Sigmoid colon (tissue), 7 donors: Measurements from ENCODE around the gene SOS1. TPM values are rescaled to one million over a fixed set of nuclear protein-coding genes. Genes with fewer than 3 reads are reported as not detected.
"Not testable (repeated sequence)": the region's sequence is repeated elsewhere in the genome, so short reads cannot be mapped to it uniquely, and the experiment has no call there.

Experiments used
- DNase-seq: peaks from one replicate; pipeline ENCODE4 v3.0.0-alpha.2; 2019
- H3K27ac ChIP-seq, 4 donors: fragments of 200-600 bp; sonication (generic); one replicate each; pipeline ENCODE4 v1.5.1; 2016 to 2019; ENCODE audit warnings: mild to moderate bottlenecking in 1 of 4
- H3K27me3 ChIP-seq, 3 donors: fragments of 200-600 bp; sonication (generic); one replicate each; pipeline ENCODE4 v1.5.1; 2019; ENCODE audit warnings: mild to moderate bottlenecking in 1 of 3
- H3K36me3 ChIP-seq, 4 donors: fragments of 200-600 bp; sonication (generic); one replicate each; pipeline ENCODE4 v1.5.1; 2016 to 2019
- H3K4me1 ChIP-seq, 4 donors: fragments of 200-600 bp; sonication (generic); one replicate each; pipeline ENCODE4 v1.5.1; 2017 to 2019
- H3K4me3 ChIP-seq, 4 donors: fragments of 200-600 bp; sonication (generic); one replicate each; pipeline ENCODE4 v1.5.1; 2017 to 2019; ENCODE audit warnings: mild to moderate bottlenecking in 2 of 4, moderate library complexity in 1 of 4
- H3K9me3 ChIP-seq, 4 donors: fragments of 200-600 bp in 3 of 4; sonication (generic) in 3 of 4; one replicate each; pipeline versions ENCODE4 v1.5.1 to v1.6.1; 2013 to 2019
- EP300 ChIP-seq, 4 donors: sonication (generic); formaldehyde crosslinking; IDR thresholded peaks; one replicate each; pipeline ENCODE4 v1.6.1; 2017; ENCODE audit warnings: antibody characterized with exemption in 4 of 4
- POLR2A ChIP-seq, 2 donors: fragments of 450-650 bp; IDR thresholded peaks; one replicate each; pipeline ENCODE4 v1.6.1; 2016; ENCODE audit warnings: antibody characterized with exemption in 2 of 2, mild to moderate bottlenecking in 2 of 2, moderate library complexity in 2 of 2
- POLR2AphosphoS5 ChIP-seq, 4 donors: sonication (generic); formaldehyde crosslinking; IDR thresholded peaks; one replicate each; pipeline ENCODE4 v1.6.1; 2017; ENCODE audit warnings: antibody characterized with exemption in 4 of 4
- WGBS, 2 donors: extraction: QIAGEN DNeasy Blood & Tissue Kit; methylation state at CpG; one replicate each; pipeline ENCODE4 v1.1.7; 2013; 5-methylcytosine and 5-hydroxymethylcytosine counted together
- intact Hi-C: fragments of 100-400 bp; cut with DNase I; formaldehyde crosslinking; loops from one replicate; pipeline ENCODE4 v1.15.1; 2023
- polyA plus RNA-seq, 3 donors: library from polyadenylated mRNA; stranded (reverse); fragments of 200-250 nt; gene quantifications; one replicate each; pipeline ENCODE4 v1.2.3, GENCODE V29; 2013
- total RNA-seq, 4 donors: library from RNA; depleted of rRNA; stranded (reverse); fragments of >200 nt; gene quantifications; one replicate each; pipeline ENCODE4 v1.1.0, GENCODE V29; 2016
- TF ChIP-seq, protein P1 (sequence below), 4 experiments: fragments of 450-650 bp in 3 of 4; fragments of 200-600 bp in 1 of 4; IDR thresholded peaks; one replicate each; pipeline ENCODE4 v1.5.1; 2016 to 2019; ENCODE audit warnings: antibody characterized with exemption in 4 of 4, mild to moderate bottlenecking in 3 of 4, moderate library complexity in 2 of 4
- donor health status: healthy with polysubstance abuse.
- donor health status: Bipolar disorder and iron deficiency.
- donor health status: healthy.

Gene SOS1
- total and polyA plus RNA-seq, 7 donors = 5.4 to 72.0 (median 30.8) TPM

GRCh38 chr2:39145906-39146421 is 25.1 kb upstream of the SOS1 start:
- no peak for DNase-seq
- WGBS, 2 donors = 87 to 91% methylated on average over 3 of the region's 3 CpGs
- Histone ChIP-seq H3K27me3 (no peaks in the 10 kb centered on the region), H3K36me3 (no peaks in the 10 kb centered on the region), H3K4me1 (peaks cover 0 to 14% (median 5%) of the 10 kb centered on the region in 4 donors), H3K27ac (no peak overlapping the region), H3K9me3 (no peaks in the 10 kb centered on the region), H3K4me3 (no peak overlapping the region)
- TF ChIP-seq, protein P1, sequence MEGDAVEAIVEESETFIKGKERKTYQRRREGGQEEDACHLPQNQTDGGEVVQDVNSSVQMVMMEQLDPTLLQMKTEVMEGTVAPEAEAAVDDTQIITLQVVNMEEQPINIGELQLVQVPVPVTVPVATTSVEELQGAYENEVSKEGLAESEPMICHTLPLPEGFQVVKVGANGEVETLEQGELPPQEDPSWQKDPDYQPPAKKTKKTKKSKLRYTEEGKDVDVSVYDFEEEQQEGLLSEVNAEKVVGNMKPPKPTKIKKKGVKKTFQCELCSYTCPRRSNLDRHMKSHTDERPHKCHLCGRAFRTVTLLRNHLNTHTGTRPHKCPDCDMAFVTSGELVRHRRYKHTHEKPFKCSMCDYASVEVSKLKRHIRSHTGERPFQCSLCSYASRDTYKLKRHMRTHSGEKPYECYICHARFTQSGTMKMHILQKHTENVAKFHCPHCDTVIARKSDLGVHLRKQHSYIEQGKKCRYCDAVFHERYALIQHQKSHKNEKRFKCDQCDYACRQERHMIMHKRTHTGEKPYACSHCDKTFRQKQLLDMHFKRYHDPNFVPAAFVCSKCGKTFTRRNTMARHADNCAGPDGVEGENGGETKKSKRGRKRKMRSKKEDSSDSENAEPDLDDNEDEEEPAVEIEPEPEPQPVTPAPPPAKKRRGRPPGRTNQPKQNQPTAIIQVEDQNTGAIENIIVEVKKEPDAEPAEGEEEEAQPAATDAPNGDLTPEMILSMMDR (IDR thresholded peaks at IDR 0.05) = no peak
- TF ChIP-seq POLR2AphosphoS5 (IDR thresholded peaks at IDR 0.05) (no peak), POLR2A (IDR thresholded peaks at IDR 0.05) (no peak), EP300 (IDR thresholded peaks at IDR 0.05) (no peak)
- intact Hi-C loops = no loop called here

GRCh38 chr2:39144416-39144815 is 23.6 kb upstream of the SOS1 start:
- 99% methylated on average over 5 of the region's 5 CpGs for WGBS, 2 donors
- Histone ChIP-seq H3K36me3 (no peaks in the 10 kb centered on the region), H3K27ac (no peak overlapping the region), H3K9me3 (no peaks in the 10 kb centered on the region), H3K4me1 (peaks cover 0 to 16% (median 5%) of the 10 kb centered on the region in 4 donors), H3K27me3 (no peaks in the 10 kb centered on the region), H3K4me3 (no peak overlapping the region)
- intact Hi-C loops = no loop called here
- TF ChIP-seq POLR2A (IDR thresholded peaks at IDR 0.05) (no peak), EP300 (IDR thresholded peaks at IDR 0.05) (no peak), POLR2AphosphoS5 (IDR thresholded peaks at IDR 0.05) (no peak)
- TF ChIP-seq, protein P1 (IDR thresholded peaks at IDR 0.05) = no peak
- no peak for DNase-seq

GRCh38 chr2:39142904-39143605 is 22.2 kb upstream of the SOS1 start:
- H3K4me3 ChIP-seq = no peak overlapping the region
- TF ChIP-seq, protein P1 (IDR thresholded peaks at IDR 0.05) = no peak
- no peak for TF ChIP-seq EP300 (IDR thresholded peaks at IDR 0.05)
- no peak for TF ChIP-seq POLR2AphosphoS5 (IDR thresholded peaks at IDR 0.05)
- TF ChIP-seq POLR2A (IDR thresholded peaks at IDR 0.05) = no peak
- no peaks in the 10 kb centered on the region for H3K9me3 ChIP-seq
- no peaks in the 10 kb centered on the region for H3K27me3 ChIP-seq
- no peaks in the 10 kb centered on the region for H3K36me3 ChIP-seq
- WGBS, 2 donors = 67 to 93% methylated on average over 3 of the region's 3 CpGs
- DNase-seq = no peak
- no peak overlapping the region for H3K27ac ChIP-seq
- H3K4me1 ChIP-seq = peaks cover 0 to 16% (median 5%) of the 10 kb centered on the region in 4 donors
- intact Hi-C loops = no loop called here

DNA sequence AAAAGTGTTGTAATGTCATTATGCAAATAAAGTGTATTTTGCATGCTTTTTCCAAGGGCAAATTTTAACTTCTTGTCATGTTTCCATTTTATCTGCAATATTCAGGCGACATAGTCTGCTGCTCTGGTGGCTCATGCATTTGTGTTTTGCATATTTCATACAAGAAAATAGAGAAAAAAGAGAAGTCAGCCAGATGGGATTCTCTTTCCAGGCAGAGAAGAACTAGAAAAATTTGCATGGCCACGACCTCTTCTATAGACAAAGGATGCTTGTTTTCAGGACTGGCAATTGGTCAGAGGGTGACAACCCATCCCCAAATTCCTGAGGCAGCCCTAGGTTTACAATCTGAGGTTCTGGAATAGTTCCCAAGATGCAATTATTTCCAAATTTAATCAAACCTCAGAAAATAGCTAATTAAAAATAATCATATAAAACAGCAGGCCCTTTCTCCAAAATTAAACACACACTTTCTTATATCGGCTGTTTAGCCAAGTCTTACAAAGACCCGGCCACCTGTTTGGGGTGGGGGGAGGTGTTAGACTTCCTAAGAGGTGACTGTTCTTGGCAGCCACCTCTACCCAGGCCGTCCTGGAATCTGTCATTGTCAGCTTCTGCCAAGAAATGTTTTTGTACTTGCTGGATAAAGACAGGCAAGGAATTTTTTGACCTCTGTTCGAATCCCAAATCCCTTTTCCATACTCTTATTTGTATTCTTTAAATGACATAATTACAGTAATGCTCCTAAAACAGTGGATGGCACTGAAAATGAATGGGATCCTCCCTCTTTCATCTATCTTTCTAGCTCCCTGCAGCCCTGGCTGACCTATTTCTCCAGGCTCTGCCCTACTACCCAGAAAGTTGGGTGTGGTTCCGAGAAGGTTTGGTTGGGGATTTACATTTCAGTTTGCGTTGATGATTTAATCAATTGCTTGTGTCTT is 20.8 kb upstream of the SOS1 start:
- 57 to 65% methylated on average over 8 of the region's 8 CpGs for WGBS, 2 donors
- Histone ChIP-seq H3K27me3 (no peaks in the 10 kb centered on the region), H3K4me1 (peaks cover 0 to 16% (median 5%) of the 10 kb centered on the region in 4 donors), H3K4me3 (no peak overlapping the region), H3K27ac (peak overlapping the region in 1 of 4 donors; percentile 21), H3K9me3 (no peaks in the 10 kb centered on the region), H3K36me3 (no peaks in the 10 kb centered on the region)
- intact Hi-C loops = no loop called here
- DNase-seq = no peak
- TF ChIP-seq POLR2A (IDR thresholded peaks at IDR 0.05) (no peak), POLR2AphosphoS5 (IDR thresholded peaks at IDR 0.05) (no peak), EP300 (IDR thresholded peaks at IDR 0.05) (no peak)
- TF ChIP-seq, protein P1 (IDR thresholded peaks at IDR 0.05) = no peak

DNA sequence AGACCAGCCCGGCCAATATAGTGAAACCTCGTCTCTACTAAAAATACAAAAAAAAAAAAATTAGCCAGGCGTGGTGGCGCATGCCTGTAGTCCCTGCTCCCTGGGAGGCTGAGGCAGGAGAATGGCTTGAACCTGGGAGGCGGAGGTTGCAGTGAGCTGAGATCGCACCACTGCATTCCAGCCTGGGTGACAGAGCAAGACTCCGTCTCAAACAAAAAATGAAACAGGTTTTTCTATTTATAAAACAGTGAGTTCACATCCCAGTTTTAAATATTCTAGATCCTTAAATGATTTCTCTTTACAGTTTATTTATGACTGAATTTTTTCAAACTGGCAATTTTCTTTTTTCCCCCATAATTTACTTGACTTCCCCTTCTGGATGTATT is 20.1 kb upstream of the SOS1 start:
- DNase-seq, H3K4me3 ChIP-seq, H3K27ac ChIP-seq, H3K27me3 ChIP-seq, H3K9me3 ChIP-seq, intact Hi-C loops, H3K36me3 ChIP-seq: not testable (repeated sequence)
- peaks cover 0 to 16% (median 5%) of the 10 kb centered on the region in 4 donors for H3K4me1 ChIP-seq
- WGBS, 2 donors = 86 to 91% methylated on average over 7 of the region's 7 CpGs
